OCI-LY3 (cell line): ENCODE data around the gene RSPH10B2.
"Not testable (repeated sequence)": the region's sequence is repeated elsewhere in the genome, so short reads cannot be mapped to it uniquely, and the experiment has no call there.

Experiments
- EZH2phosphoT487 ChIP-seq: fragments of 200-600 bp; shearing (Covaris generic); IDR thresholded peaks from 2 replicates; pipeline ENCODE4 v1.6.1; 2018; ENCODE audit warnings: antibody characterized with exemption, mixed run types, low read depth
- TF ChIP-seq, protein P1 (sequence below): fragments of 200-600, 300-600 bp; sonication (generic); IDR thresholded peaks from 2 replicates; pipeline ENCODE4 v1.5.1; 2014; ENCODE audit warnings: antibody characterized with exemption, low read length, low read depth

DNA sequence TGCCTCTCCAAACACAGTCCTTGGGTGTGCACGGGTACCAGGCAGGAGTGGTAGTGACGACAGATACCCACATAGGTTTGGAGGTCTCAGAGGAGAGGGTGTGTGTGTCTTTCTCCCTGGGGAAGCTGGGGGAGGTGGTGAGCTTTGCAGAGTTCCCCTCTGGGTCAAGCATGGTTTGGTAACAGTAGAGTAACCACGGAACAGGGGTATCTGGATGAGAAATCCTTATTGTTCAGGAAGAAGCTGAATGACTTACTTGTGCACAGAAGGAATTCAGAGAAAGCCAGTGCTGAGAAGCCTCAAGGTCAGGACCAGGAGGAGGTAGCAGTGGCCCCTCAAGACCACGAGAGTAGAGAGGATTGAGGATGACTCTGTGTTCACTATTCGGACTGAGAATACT is 75.7 kb downstream of the RSPH10B2 start:
- not testable (repeated sequence) for TF ChIP-seq EZH2phosphoT487
- TF ChIP-seq, protein P1, sequence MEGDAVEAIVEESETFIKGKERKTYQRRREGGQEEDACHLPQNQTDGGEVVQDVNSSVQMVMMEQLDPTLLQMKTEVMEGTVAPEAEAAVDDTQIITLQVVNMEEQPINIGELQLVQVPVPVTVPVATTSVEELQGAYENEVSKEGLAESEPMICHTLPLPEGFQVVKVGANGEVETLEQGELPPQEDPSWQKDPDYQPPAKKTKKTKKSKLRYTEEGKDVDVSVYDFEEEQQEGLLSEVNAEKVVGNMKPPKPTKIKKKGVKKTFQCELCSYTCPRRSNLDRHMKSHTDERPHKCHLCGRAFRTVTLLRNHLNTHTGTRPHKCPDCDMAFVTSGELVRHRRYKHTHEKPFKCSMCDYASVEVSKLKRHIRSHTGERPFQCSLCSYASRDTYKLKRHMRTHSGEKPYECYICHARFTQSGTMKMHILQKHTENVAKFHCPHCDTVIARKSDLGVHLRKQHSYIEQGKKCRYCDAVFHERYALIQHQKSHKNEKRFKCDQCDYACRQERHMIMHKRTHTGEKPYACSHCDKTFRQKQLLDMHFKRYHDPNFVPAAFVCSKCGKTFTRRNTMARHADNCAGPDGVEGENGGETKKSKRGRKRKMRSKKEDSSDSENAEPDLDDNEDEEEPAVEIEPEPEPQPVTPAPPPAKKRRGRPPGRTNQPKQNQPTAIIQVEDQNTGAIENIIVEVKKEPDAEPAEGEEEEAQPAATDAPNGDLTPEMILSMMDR = not testable (repeated sequence)
